Measurements from ENCODE around the gene CEP72.
"Not testable (repeated sequence)": the region's sequence is repeated elsewhere in the genome, so short reads cannot be mapped to it uniquely, and the experiment has no call there.

The CEP72 gene

DNA sequence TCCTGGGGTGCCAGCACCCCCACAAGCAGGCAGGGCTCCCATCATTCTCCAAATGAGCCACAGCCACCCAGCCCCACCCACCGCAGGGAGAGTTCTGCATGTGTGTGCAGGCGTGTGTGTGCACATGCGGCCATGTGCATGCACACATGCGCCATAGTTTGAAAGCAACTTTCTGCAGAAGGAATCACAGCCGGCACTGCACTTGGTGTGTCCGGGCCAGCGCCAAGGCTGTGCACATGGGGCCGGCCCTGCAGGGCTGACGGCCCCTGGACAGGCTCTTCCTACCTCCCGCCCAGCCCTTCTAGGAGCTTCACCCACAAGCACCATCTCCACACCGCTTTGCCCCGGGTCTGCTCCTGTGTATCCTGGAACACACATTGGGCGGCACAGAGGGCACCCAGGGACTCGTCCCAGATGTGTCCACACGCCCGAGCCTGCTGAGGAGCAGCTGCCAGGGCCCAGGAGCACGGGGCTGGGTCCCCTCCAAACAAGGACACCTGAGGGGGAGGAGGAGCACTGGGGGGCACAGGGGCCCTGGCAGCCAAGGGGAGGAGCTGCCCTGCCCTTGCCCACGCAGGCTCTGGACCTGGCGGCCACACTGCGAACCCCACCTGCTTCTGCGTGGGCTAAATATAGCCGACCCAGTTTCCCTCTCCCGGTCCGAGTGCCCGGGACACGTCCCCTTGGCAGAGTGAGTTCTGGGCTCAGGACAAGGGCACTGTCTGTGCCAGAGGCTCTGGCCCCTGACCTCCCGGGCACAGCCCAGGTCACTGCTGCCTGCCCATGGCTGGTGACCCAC lies 61.9 kb downstream of the CEP72 start:
- DNase-seq, result no peak

DNA sequence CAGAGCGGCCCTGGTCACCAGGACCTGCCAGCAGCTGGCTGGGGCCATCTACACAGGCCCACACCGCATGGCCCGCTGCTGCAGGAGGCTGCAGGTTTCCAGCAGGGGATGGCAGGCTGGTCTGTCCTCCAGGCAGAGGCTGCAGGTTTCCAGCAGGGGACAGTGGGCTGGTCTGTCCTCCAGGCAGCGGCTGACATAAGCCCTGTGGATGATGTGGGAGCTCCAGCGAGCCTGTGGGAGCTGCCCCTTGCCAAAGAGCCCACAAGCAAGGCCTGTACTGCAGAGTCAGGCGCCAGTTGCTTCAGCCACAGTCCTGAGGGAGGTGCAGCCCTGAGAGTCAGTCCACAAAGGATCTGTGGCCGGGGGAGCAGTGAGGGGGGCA lies 62.5 kb downstream of the CEP72 start:
- DNase-seq, result no peak

DNA sequence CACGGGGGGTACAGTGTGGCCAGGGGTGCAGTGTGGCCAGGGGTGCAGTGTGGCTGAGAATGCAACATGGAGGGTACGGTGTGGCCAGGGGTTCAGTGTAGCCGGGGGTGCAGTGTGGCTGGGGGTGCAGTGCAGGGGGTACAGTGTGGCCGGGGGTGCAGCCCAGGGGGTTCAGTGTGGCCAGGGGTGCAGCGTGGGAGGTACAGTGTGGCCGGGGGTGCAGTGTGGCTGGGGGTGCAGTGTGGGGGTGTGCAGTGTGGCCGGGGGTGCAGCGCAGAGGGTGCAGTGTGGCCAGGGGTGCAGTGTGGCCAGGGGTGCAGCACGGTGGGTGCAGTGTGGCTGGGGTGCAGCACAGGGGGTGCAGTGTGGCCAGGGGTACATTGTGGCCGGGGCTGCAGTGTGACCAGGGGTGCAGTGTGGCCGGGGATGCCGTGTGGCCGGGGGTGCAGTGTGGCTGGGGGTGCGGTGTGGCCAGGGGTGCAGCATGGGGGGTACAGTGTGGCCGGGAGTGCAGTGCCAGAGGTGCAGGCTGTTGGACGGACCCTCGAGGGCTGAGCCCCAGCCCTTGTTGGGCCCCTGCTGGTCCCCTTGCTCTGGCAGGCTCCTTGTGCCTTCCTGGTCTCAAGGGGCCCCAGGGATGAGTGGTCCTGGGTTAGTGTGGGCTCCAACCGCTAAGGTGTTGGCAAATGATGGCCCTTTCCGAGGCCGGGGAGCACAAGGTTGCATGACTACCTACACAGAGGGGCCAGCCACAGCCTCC lies 63.2 kb downstream of the CEP72 start:
- no peak for DNase-seq

DNA sequence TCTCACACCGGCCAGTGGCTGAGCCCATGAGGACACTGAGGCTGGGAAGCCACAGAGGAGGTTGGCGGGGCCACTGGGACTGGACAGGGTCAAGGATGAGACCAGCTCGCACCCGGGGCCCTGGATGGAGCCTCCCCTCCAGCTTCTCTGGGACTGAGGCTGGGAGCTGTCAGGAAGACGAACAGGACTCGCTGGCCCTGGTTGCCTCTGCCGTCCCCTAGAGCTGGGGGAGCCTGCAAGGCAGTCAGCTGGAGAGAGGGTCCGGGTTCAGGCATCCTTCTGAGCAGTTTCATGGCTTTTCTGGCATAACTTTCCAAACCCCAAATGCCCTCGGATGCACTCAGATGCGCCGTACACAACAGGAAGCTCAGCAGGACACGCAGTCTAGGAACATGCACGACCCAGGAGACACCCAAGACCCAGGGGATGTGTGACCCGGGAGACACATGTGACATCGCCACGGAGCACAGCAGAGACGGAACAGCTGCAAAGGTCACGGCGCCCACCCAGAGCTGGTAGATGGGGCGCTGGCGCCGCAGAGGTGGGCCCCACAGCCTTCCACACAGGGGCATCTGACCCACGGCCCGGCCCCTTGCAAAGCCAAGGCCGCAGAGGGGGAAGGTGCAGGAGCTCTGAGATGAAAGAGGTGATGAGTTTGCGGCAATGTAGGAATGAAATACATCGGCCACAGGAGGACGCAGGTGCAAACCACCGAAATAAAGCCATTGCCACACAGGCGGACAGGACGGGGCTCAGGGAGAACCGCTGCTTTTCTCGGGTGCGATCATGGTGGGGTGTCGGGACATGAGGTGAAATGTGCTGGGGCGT lies 63.9 kb downstream of the CEP72 start:
- DNase-seq, result no peak

DNA sequence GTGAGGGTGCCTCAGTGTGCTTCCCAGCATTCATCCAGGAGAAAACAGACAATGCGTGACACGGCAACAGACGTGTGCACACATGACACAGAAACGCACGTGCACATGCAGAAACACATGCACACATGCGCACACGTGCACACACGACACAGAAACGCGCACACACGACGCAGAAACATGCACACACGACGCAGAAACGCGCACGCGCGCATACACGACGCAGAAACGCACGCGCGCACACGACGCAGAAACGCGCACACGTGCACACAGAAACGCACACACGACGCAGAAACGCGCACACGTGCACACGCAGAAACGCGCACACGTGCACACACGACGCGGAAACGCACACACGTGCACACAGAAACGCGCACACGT lies 64.5 kb downstream of the CEP72 start:
- DNase-seq, result no peak

DNA sequence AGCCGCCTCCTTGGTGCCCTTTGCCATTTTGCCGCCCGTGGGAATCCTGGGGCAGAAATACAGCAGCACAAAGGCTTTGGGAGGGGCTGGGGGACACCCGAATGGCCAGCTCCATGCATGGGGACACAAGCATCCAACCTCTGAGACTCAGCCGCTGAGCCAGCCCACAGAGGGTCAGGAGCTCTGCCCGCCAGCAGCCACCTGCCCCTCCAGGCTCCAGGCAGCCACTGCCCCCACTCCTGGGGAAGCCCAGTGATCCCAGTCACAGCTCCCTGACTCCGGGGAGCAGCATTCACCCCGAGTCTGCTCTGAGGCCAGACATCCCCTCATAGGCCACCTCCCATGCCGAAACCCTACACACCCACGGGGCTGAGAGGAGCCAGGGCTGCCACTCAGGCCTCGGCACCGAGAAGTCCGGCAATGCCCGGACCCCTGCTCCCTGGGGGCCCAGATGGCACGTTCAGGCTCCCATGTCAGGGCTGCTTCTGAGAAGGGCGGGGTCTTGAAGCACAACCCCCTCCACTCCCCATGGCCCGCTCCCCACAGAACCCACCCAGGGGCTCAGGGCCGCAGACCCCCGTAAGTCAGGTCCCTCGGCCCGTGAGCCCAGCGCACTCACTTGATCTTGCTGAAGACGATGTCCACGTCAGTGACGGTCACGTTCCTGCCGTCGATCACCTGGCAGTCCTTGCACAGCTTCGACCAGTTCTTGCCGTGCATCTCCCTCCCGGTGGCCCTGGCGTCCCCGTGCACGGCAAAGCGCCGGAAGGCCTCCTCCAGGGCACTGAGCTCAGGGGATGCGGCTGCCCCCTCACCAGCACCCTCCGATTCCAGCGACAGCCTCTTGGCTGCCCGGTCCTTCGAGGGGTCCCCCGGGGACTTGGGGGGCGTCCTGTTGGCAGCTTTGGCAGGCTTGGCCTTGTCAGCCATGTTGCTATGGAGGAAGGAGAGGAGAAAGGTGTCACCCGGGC lies 65.3 kb downstream of the CEP72 start:
- no peak for DNase-seq

DNA sequence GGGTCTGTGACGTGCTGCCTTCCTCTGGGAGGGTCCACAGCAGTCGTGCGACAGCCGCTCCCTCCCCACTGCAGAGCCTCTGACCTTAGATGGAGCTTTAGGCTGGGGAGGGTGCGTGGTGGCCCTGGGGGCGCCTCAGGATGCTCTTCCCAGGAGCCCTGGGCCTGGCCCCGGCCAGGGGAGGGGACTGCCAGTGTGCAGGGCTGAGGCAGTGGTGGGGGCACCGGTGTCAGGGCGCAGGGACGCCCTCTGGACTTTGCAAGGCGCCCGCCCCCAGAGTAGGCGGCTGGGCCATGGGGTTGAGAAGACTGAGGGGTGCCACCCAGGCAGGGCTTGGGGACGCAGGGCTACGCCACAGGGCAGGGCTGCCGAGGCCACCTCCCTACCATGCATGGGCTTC lies 66.4 kb downstream of the CEP72 start:
- not testable (repeated sequence) for DNase-seq

DNA sequence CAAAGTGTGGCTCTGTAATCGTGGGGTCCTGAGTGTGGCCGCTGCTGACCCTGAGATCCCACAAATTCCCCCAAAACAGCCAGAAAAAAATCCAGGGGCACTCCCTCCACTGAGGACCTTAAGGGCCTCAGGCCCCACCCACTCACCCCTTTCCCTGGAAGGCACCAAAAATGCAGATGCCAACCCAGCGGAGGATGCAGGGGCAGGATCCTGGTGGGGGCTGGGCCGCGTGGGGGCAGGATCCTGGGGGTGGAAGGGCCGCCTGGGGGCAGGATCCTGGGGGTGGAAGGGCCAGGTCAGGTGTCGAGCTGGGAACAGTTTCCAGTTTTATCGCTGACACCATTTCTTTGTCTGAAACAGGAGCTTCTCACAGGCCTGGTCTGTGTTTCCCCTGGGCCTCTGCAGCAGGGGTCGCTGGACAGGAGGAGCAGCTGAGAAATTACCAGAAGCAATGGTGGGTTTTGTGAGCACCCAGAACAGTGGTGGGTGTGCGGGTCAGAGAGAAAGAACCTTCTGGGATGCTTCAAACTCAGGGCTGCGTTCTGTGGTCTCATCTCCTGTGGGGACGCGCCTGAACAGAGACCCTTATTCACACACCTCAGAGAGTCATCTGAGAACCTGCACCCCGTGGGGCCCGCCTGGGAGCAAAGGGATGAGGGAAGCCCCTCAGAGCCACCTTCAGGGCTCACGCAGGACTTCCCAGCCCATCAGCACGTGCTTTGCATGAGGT lies 67.2 kb downstream of the CEP72 start:
- DNase-seq, result not testable (repeated sequence)

DNA sequence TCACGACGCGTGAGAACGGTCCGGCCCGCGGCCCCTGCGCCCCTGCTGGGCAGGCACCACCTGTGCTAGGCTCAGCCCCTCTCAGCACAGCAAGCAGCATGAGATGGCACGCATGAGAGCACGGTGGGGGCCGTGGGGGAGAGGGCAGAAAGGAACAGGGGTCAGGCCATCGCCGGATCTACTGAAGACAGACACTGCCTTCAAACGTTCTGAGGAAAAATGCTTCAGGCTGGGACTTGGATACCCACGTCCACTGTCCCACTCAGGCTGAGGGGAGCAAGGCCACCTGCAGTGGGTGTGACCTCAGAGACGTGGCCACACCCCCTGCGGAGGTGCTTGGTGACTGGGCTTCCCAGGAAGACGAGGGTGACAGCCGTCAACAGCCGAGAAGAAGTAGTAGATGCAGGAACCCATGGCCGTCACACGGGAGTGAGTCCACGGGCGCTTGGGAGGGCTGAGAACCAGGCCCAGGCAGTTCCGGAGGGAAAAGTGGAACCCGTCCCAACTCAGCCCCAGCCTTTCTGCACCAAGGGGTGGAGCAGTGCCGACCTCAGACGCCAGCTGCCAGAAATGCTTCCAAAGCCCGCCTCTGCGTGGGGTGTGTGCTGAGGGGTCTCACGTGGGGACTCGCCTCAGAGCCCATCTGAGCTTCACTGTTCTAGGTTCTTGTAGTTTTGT lies 68.1 kb downstream of the CEP72 start:
- DNase-seq, result not testable (repeated sequence)

DNA sequence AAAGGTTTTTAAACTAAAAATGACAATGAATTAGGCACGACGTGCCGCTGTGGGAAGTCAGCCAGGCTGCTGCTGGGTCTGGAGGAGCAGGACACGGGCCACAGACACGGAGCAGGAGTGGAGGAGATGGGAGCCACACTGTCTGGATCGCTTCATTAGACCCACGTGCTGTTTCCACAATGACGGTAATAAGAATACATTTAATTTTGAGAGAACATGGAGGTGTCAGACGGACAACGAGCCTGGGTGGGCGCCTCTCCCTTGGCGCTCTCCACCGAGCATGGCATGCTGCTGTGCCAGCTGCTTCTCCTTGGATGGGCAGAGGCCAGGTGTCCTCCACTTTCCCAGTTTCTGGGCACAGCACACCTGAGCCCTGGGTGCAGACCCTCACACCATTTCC lies 68.7 kb downstream of the CEP72 start:
- not testable (repeated sequence) for DNase-seq

DNA sequence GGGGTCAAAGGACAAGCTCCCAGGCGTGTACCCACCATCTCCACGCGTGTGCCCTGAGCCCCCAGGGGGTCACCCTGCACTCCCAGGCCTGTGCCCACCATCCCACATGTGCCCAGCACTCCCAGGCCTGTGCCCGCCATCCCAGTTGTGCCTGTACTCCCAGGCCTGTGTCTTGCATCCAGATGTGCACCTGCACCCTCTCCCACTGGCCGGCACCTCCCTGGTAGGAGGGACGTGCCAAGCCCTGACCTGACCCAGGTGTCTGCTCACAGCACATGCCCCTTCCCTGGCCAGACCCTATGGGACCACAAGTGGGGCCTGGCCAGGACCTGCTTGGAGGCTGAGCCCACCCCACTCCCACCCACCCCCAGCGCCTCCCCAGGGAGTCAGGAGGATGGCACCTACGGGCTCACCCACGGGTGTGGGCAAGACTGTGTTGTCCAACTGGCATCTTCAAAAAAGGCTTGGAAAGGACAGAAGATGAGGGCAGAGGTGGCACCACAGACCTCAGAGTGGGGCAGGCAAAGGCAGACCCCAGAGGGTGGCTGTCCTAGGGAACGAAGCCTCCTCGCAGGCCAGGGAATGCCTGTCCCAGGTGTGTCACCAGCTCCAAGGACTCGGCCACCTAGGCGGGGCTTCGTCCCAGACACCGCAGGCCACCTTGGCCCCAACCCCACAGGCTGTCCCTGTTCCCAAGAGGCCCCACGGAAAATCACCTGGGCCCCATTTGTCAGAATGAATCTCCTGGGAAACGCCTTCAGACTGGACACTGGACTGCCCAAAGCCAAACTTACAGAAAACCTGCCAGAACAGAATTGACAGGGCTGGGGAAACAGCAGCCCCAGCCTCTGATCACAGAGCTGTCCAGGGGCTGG lies 69.4 kb downstream of the CEP72 start:
- DNase-seq, result not testable (repeated sequence)

DNA sequence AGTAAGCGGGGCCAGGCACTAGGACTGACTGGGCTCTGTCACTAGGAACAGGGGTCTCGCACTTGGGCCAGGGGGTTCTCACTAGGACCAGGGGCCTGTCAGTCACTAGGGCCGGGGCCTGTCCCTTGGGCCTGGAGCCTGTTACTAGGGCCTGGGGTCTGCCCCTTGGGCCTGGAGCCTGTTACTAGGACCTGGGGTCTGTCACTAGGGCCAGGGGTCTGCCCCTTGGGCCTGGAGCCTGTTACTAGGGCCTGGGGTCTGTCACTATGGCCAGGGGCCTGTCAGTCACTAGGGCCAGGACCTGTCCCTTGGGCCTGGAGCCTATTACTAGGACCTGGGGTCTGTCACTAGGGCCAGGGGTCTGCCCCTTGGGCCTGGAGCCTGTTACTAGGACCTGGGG lies 70.1 kb downstream of the CEP72 start:
- not testable (repeated sequence) for DNase-seq

DNA sequence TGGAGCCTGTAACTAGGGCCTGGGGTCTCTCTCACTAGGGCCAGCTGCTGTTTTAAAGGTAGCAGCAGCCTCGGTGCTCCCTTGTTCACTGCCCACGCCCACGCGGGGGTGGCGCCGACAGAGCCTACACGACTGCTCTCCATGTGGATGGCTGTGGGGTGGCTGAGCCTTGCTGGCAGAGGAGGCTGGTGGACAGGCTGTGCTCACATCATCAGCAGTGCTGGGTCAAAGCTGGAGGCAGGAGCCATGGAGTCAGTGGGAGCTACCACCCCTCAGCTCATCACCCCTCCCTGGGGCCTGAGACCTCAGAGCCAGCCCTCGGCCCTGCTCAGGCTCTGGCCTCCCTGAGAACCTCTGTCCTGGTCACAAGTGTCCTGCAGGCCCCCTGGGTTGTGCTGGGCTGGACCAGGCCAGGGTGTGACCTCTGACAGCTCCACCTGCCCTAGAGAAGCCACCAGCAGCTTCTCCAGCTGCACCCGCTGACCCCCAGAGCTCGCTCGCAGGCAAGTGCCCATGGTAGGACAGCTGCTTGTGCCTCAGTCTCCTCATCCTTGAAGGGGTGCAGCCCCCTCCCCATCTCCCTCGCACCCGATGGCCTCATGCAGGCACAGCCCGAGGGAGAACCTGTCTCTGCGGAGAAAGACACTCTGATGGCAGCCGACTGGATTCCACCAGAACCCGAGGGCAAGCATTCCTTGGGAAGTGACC lies 70.7 kb downstream of the CEP72 start:
- DNase-seq, result not testable (repeated sequence)

DNA sequence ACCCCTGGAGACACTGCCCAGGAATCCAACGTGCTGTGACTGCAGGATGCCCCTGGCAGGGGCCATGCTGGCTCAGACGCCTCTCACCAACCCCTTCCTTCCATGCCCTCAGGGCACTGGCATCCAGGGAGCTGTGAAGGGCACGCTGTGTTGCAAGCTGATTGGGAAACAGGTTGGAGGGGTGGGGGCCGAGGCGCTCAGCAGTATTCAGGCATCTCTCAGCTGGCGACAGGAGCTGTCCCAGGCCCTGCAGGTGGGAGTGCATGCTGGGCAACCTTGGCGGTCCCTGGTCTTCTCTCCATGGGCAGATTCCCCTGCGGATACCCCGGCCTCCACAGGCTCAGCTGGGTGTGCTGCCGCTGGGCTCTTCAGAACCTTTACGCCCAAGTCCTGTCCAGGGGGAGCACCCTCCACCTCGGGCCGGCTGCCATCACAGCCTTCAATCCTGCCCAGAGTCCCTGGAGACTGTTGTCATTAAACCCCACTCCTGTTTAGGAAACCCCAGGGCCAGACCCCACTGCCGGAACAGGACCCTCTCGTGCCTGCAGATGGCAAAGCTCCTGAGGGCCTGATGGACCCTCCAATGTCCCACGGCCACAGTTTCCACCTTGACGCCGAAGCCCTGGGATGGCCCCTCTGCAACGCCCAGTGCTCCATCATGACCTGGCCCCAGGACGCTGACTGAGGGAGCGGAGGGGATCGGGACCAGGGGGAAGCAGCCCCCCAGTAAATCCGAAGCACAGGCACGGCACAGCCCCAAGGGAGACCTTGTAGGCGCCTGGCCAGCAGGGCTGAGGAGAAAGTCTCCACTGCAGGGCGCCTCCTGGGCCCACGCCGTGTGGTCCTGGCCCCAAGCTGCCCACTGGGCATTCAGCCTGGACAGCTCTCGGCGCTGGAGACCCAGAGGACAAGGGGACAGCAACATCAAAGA lies 71.7 kb downstream of the CEP72 start:
- DNase-seq, result no peak

DNA sequence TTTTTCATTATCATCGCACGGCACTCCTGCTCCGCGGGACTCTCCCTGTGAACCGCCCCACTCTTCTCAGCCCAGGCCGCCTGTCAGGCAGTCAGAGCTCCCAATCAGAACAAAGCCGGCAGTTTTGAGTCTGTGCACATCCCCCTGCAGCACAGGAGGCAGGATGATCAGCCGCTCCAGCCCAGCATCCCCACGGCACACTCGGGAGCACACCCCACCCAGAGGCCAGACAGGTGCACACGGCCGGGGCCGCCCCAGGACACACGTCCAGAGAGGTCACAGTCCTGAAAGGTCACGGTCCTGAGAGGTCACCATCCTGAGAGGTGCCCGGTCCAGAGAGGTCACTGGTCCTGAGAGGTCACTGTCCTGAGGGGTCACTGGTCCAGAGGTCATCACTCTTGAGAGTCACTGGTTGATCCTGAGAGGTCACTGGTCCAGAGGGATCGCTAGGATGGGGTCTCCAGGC lies 72.6 kb downstream of the CEP72 start:
- no peak for DNase-seq

DNA sequence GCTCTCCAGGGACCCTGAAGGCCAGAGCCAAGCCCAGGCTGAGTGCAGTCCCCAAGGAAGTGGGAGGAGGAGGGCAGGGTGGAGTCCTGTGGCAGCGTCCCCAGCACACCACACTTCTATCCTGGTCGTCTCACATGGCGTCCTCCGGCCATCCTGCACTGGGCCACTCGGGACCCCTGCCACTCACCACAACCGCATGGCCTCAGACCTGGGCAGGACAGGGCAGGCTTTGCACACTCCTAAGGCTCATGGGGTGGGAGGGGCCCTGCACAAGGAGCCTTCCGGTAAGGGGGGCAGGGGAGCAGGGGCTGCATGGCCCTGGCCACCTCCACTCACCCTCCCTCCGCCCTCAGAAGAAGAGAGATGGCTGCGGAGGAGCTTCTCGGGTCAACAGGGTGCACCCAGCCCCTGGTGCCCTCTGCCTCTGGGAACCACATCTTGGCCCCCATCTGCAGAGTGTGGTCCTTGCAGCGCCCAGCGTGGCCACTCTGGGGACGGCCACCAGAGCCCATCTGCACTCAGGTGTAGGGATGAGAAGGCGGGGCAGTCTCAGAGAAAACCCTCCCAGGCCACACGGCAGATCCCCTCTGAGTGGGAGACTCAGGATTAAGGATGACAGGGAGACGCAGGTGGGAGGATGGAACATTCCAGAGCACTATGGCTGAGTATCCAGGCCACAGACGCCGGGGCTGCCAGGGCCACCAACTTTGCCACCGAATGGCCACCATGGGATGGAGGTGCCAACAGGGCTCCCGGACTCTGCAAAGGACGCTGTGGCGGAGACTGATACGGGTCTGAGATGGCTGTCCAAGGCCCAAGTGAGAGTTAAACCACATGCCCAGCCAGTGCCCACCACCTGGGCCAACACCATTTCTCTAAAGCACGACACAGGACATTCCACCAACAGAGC lies 73.4 kb downstream of the CEP72 start:
- DNase-seq, result no peak

DNA sequence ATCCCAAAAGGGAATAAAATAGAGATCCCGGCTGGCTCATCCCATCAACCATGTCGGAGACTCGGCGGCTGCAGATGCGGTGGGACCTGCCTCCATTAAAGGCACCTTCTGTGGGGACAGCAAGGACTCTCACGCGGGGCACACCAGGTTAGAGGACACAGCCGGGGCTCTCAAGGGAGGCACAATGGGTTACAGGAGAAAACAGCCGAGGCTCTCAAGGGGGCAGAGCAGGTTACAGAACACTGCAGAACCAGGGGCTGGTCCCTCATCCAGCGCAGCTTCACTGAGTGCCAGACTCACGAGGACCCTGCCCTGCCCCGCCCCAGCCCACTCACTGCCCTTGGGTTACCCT lies 74.0 kb downstream of the CEP72 start:
- not testable (repeated sequence) for DNase-seq

Measured in HCEC 1CT (cell line).